GM19455 (cell line): ENCODE measurements around the gene PSTPIP1.

Experiments
- ATAC-seq: cut with Tn5 transposase; IDR thresholded peaks from one replicate; pipeline ENCODE4 v1.9.1; 2021; ENCODE audit not compliant: unreplicated experiment

The PSTPIP1 gene

GRCh38 chr15:77067691-77068367 is 72.9 kb downstream of the PSTPIP1 start:
- no peak for ATAC-seq

DNA sequence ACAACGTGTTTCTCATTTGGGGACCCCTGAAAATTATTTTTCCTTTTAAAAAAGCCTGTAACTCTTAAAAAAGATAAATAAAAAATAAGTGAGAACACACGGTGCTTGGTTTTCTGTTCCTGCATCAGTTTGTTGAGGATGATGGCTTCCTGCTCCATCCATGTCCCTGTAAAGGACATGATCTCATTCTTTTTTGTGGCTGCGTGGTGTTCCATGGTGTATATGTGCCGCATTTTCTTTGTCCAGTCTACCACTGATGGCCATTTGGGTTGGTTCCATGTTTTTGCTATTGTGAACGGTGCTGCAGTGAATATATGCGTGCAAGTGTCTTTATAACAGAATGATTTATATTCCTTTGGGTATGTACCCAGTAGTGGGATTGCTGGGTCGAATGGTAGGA is 73.7 kb downstream of the PSTPIP1 start:
- no peak for ATAC-seq

- ATAC-seq = no peak
Observed at GRCh38 chr15:77069521-77070121, 74.7 kb downstream of the PSTPIP1 start.

DNA sequence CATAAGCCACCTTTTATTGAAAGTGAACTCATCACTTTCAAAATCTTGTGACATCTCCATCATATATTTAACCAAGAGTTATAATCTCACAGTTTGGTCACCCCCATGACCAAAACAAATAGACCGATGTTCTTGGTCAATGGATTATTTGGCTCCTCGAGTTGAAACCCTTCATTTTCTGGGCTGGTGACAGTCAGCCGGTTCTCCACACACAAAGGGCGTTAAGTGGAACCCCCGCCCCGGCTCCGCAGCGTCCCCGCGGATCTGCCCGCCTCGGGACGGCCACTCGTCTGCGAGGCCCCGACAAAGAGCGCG is 75.2 kb downstream of the PSTPIP1 start:
- no peak for ATAC-seq

GRCh38 chr15:77070495-77071304 is 75.8 kb downstream of the PSTPIP1 start, which contains the start of gene TSPAN3:
TSS of gene TSPAN3 (minus strand) at chr15:77071109. CDS start at chr15:77070954, 155 bp downstream.
- ATAC-seq = peak; percentile 91

GRCh38 chr15:77071305-77072223 is 76.6 kb downstream of the PSTPIP1 start:
- ATAC-seq = no peak

DNA sequence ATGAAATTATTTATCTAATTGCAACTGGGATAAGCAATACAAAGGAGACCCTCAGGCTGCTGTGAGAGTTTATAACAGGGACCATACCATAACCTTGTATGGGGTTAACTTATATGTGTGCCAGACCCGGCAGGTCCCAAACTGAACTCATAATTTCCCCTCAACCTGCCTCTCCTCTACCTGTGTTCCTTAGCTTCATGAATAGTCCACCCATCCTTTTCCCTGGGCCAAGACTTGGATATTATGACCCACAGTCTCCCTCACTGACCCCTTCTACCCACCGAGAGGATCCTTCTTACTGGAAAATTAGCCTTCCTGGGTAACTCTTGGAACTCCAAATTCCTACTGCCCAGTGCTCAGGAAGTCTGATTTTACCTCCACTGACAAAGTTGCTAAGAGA is 79.4 kb downstream of the PSTPIP1 start:
- ATAC-seq = no peak

DNA sequence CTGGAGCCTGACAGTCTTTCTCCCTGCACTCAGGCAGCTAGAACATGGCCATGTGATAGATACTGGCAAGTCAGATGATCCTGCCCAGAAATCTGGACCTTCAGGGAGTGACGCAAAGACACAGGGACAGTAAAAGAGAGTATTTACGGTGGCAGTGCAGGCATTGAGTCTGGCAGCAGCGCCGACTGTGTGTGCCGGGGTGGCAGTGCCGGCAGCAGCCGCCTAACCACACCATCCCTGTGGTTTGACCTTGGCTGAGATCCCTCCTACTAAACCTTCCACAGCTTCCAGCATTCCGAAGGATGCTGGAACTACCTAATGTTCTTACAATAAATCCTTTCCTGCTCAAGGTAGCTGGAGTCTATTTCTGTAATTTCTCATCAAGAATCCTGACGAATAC is 80.6 kb downstream of the PSTPIP1 start:
- ATAC-seq = no peak

DNA sequence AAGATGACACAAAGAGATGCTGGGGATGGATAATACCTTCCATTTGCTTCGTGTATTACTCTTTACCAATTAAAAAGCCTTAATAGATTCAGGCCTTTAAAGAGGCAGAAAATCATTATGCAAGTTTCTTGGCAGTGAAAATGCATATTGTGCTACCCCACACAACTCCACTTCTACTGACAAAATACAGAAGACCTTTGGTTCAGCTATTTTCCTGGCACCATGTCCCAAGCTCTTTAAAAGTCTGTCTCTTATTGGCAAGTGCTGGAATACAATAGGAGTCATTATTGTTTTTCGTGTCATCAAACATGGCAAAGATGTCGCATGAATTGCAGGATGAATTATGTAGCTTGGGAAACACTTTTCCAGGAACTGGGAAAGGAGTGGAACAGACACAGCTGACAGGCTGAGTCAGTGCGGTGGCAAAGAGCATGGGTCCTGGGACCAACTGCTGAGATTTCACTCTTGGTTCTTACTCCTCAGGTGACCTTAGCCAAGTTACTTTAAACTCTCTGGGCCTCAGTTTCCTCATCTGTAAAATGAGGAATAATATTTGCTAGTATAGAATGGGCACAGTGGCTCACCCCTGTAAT is 81.5 kb downstream of the PSTPIP1 start:
- ATAC-seq = no peak

DNA sequence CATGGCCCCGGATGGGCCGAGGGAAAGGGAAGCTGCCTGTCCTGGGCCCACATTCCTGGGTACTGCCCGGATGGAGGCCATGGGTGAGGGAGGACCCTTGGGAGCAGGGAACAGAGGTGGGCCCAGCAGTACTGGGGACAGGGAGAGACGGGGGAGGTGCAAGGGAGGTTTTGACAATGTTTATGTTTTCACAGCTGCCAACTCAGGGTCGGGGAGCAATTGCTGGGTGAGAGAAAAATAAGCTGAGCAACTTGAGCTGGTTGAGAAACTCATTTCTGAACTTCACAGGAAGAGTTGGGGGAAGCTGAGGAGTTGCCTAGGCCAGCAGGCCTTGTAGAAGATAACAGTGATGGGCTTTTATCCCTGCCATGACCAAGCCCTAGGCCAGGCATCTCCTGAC is 87.0 kb downstream of the PSTPIP1 start:
- ATAC-seq = no peak

- peak; percentile 88 for ATAC-seq
Observed at GRCh38 chr15:77083381-77084160, 88.6 kb downstream of the PSTPIP1 start.

DNA sequence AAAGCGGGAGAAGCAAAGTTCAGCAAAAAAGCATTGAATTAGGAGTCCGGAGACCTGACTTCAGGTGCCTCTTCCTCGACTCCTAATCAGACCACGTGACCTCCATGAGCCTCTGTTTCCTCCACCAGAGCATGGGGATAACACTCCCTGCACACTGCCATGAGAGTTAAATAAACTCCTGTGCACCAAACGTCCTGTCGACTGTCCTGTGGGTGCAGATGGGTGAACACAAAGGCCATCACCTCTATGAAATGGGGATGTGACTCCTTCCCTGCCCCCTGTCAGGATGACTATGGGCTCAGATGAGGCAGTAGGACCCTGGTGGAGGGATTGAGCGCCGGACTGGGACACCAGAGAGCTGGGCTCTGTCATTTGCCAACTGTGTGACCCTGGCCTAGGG is 89.5 kb downstream of the PSTPIP1 start:
- ATAC-seq = no peak

- no peak for ATAC-seq
Observed at GRCh38 chr15:77085297-77085696, 90.4 kb downstream of the PSTPIP1 start.
